KMS-11 (cell line): ENCODE results near the gene PNRC1.

Experiments
- H2AFZ ChIP-seq: fragments of 200-600 bp; sonication (generic); 2 replicates; pipeline ENCODE4 v1.6.1; 2016; ENCODE audit warnings: antibody characterized with exemption, mixed run types, low read depth
- H3K27ac ChIP-seq: fragments of 200-600 bp; sonication (generic); 2 replicates; pipeline ENCODE4 v1.6.1; 2016; ENCODE audit warnings: mild to moderate bottlenecking, mixed run types
- H3K27me3 ChIP-seq: fragments of 200-600 bp; sonication (generic); 2 replicates; pipeline ENCODE4 v1.6.1; 2017; ENCODE audit warnings: mild to moderate bottlenecking, low read depth, mixed run types, moderate library complexity; ENCODE audit not compliant: insufficient read depth
- H3K36me3 ChIP-seq: fragments of 200-600 bp; sonication (generic); 2 replicates; pipeline ENCODE4 v1.6.1; 2017; ENCODE audit warnings: mild to moderate bottlenecking, mixed run types; ENCODE audit not compliant: insufficient read depth
- H3K4me1 ChIP-seq: fragments of 200-600 bp; sonication (generic); 2 replicates; pipeline ENCODE4 v1.6.1; 2016; ENCODE audit warnings: mild to moderate bottlenecking, low read depth, mixed run types; ENCODE audit not compliant: poor library complexity, severe bottlenecking
- H3K4me2 ChIP-seq: fragments of 200-600 bp; sonication (generic); 2 replicates; pipeline ENCODE4 v1.7.0; 2016; ENCODE audit warnings: mild to moderate bottlenecking, mixed run types
- H3K4me3 ChIP-seq: fragments of 200-600 bp; sonication (generic); IDR thresholded peaks from 2 replicates; pipeline ENCODE4 v1.6.1; 2017; ENCODE audit warnings: low read depth, low read length, mixed read lengths; ENCODE audit not compliant: insufficient read depth
- H3K79me2 ChIP-seq: fragments of 200-600 bp; sonication (generic); 2 replicates; pipeline ENCODE4 v1.6.1; 2016; ENCODE audit warnings: low read depth, mixed run types; ENCODE audit not compliant: insufficient read depth
- H3K9ac ChIP-seq: fragments of 200-600 bp; sonication (generic); 2 replicates; pipeline ENCODE4 v1.6.1; 2016; ENCODE audit warnings: mild to moderate bottlenecking, mixed run types
- H4K20me1 ChIP-seq: fragments of 200-600 bp; sonication (generic); 2 replicates; pipeline ENCODE4 v1.6.1; 2016; ENCODE audit warnings: mild to moderate bottlenecking, mixed run types; ENCODE audit not compliant: insufficient read depth
- TF ChIP-seq, protein P1 (sequence below): fragments of 200-600 bp; sonication (generic); conservative IDR thresholded peaks from 2 replicates; pipeline ENCODE4 v1.6.1; 2017; ENCODE audit warnings: low read depth, mild to moderate bottlenecking, antibody characterized with exemption, low read length, moderate library complexity, mixed read lengths

Gene PNRC1

DNA sequence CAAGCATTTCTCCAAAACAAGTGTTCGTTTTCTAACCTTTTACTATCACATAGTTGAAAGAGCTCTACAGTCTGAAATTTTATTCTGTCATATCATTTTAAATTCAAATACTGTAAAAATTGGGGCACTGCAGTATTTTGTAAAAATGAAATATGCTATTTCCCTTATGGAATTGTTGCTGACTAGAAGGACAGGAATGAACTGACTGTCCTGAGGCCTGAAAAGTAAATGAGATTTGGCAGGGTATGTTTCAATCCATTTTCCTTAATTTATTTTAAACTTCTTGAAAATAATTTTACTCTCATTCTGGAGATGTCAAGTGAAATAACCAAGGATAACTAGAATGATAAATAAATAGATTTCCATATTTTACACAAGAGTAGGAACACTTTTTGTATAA, 11.9 kb upstream of the PNRC1 start:
- Histone ChIP-seq H3K27me3 (no peaks in the 10 kb centered on the region), H3K4me3 (no peak overlapping the region), H3K9ac (no peak overlapping the region), H3K36me3 (no peaks in the 10 kb centered on the region), H4K20me1 (no peaks in the 10 kb centered on the region), H2AFZ (no peak overlapping the region), H3K4me1 (no peaks in the 10 kb centered on the region), H3K4me2 (no peak overlapping the region), H3K27ac (no peak overlapping the region), H3K79me2 (no peaks in the 10 kb centered on the region)
- TF ChIP-seq, protein P1, sequence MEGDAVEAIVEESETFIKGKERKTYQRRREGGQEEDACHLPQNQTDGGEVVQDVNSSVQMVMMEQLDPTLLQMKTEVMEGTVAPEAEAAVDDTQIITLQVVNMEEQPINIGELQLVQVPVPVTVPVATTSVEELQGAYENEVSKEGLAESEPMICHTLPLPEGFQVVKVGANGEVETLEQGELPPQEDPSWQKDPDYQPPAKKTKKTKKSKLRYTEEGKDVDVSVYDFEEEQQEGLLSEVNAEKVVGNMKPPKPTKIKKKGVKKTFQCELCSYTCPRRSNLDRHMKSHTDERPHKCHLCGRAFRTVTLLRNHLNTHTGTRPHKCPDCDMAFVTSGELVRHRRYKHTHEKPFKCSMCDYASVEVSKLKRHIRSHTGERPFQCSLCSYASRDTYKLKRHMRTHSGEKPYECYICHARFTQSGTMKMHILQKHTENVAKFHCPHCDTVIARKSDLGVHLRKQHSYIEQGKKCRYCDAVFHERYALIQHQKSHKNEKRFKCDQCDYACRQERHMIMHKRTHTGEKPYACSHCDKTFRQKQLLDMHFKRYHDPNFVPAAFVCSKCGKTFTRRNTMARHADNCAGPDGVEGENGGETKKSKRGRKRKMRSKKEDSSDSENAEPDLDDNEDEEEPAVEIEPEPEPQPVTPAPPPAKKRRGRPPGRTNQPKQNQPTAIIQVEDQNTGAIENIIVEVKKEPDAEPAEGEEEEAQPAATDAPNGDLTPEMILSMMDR, result no peak

DNA sequence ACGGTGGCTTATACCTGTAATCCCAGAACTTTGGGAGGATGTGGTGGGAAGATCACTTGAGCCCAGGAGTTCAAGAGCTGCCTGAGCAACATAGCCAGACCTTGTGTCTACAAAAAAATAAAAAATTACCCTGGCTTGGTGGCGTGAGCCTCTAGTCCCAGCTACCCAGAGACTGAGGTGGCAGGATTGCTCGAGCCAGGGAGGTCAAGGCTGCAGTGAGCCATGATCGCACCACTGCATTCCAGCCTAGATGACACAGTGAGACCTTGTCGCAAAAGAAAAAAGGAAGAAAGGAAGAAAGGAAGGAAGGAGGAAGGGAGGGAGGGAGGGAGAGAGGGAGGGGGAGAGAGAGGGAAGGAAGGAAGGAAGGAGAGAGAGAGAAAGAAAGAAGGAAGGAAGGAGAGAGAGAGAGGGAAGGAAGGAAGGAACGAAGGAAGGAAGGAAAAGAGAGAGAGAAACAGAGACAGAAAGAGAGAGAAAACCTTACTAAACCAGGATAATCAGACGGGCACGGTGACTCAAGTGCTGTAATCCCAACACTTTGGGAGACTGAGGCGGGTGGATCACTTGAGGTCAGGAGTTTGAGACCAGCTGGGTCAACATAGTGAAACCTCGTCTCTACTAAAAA, 10.9 kb upstream of the PNRC1 start:
- H3K36me3 ChIP-seq, result no peaks in the 10 kb centered on the region
- H2AFZ ChIP-seq, result no peak overlapping the region
- H4K20me1 ChIP-seq, result no peaks in the 10 kb centered on the region
- no peaks in the 10 kb centered on the region for H3K79me2 ChIP-seq
- no peaks in the 10 kb centered on the region for H3K4me1 ChIP-seq
- no peak overlapping the region for H3K4me3 ChIP-seq
- no peak overlapping the region for H3K27ac ChIP-seq
- H3K27me3 ChIP-seq, result no peaks in the 10 kb centered on the region
- no peak overlapping the region for H3K9ac ChIP-seq
- TF ChIP-seq, protein P1, result no peak
- H3K4me2 ChIP-seq, result no peak overlapping the region

DNA sequence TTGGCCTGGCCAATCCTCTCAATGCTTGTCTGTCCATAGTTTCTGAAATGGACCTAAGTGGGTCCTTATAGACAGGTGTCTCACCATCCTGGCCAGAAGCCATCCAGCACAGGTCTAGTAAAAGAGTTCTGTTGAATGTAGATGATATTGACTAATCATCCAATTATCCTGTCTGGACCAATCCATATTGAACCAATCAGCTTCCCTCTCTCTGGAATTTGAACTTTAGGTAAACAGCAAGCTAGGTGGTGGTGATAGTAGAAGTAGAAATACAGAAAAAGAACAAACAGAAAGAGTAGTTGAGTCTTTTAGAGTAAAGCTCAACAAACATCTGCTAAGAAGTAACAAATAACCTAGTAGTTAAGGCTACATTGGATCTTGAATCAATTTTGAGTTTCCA, 9.5 kb upstream of the PNRC1 start:
- Histone ChIP-seq H2AFZ (no peak overlapping the region), H4K20me1 (no peaks in the 10 kb centered on the region), H3K4me1 (no peaks in the 10 kb centered on the region), H3K9ac (no peak overlapping the region), H3K79me2 (no peaks in the 10 kb centered on the region), H3K27me3 (no peaks in the 10 kb centered on the region), H3K4me2 (no peak overlapping the region), H3K36me3 (no peaks in the 10 kb centered on the region), H3K4me3 (no peak overlapping the region), H3K27ac (no peak overlapping the region)
- TF ChIP-seq, protein P1, result no peak

DNA sequence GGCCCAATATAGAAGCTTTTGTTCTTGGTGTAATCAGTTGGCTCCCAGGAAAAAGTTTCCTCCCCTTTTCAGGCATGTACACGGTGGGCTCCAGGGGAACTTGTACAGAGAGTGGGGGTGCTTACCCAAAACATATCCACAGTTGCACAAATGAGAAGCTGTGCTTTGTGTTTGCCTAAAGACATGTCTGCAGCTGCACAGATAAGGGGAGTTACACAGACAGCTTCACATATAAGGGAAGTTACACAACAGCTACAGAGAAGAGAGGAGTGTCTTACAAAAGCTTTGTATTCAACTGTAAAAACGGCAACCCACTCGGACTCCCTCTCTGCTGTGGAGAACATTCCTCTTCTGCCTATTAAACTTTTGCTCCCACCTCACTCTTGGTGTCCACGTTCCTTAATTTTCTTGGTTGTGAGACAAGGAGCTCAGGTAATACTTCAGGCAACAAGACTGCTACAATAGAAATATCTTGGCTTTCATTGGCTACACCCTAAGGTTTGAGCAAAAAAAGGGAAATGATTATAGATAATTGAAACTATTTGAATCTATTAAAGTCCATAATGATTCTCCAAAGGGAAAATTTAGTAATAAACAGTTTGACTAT, 7.4 kb upstream of the PNRC1 start:
- Histone ChIP-seq H3K27me3 (no peaks in the 10 kb centered on the region), H3K4me2 (no peak overlapping the region), H3K27ac (no peak overlapping the region), H2AFZ (no peak overlapping the region), H3K36me3 (no peaks in the 10 kb centered on the region), H3K79me2 (no peaks in the 10 kb centered on the region), H4K20me1 (no peaks in the 10 kb centered on the region), H3K4me3 (no peak overlapping the region), H3K4me1 (no peaks in the 10 kb centered on the region), H3K9ac (no peak overlapping the region)
- TF ChIP-seq, protein P1, result no peak
